HCT116 (cell line): ENCODE data around the gene ALOXE3. TPM values are rescaled to one million over a fixed set of nuclear protein-coding genes. Genes with fewer than 3 reads are reported as not detected.

Experiments used
- ATAC-seq: fragments of 200-7000 bp; cut with Tn5 transposase; 2 replicates; pipeline ENCODE4 v1.9.1; 2020; ENCODE audit warnings: mild to moderate bottlenecking, moderate library complexity
- BruUV-seq: library from RNA; stranded (reverse); fragments of 400-500 nt; replicated peaks from 2 replicates; lab custom pipeline; 2021; lab: Mats Ljungman, UMichigan
- CTCF ChIA-PET: fragments of 300-600 bp; sonication (Branson Sonifier 250); formaldehyde crosslinking; loops from one replicate; lab custom pipeline; 2021; ENCODE audit warnings: antibody characterized with exemption; lab: Charles Lee
- POLR2A ChIA-PET: fragments of 300-600, 350-600 bp; sonication (Branson Sonifier 250); formaldehyde crosslinking; loops from one replicate; lab custom pipeline; 2021; ENCODE audit warnings: antibody characterized with exemption; lab: Charles Lee
- RAD21 ChIA-PET, 2 experiments: fragments of 300-600 bp; sonication (Branson Sonifier 250); formaldehyde crosslinking; loops; one replicate each; lab custom pipeline; 2023; ENCODE audit warnings: low total read pairs in 2 of 2; ENCODE audit not compliant: uncharacterized antibody in 2 of 2, unreplicated experiment in 2 of 2, low non-redundant PET in 1 of 2; lab: Charles Lee
- DNase-seq: peaks from one replicate; pipeline ENCODE4 v3.0.0-alpha.2; 2010; ENCODE audit warnings: low read depth, low spot score
- H2AFZ ChIP-seq: fragments of 200-600 bp; shearing (Covaris generic), sonication (generic); 2 replicates; pipeline ENCODE4 v1.6.1; 2017; ENCODE audit warnings: low read depth, mixed run types, mixed read lengths, antibody characterized with exemption, low read length; ENCODE audit not compliant: poor library complexity, severe bottlenecking
- H3K27ac ChIP-seq: 2 replicates; pipeline ENCODE4 v1.5.1; 2012; ENCODE audit warnings: low read depth, low read length
- H3K27me3 ChIP-seq: fragments of 200-600 bp; sonication (generic); 2 replicates; pipeline ENCODE4 v1.6.1; 2016; ENCODE audit warnings: mixed run types, low read length, mixed read lengths; ENCODE audit not compliant: insufficient read depth
- H3K36me3 ChIP-seq, 2 experiments: fragments of 200-500 bp in 1 of 2; fragments of 200-600 bp in 1 of 2; sonication (Bioruptor generic) in 1 of 2; sonication (generic) in 1 of 2; 2 replicates each; pipeline versions ENCODE4 v1.5.1 to v1.6.1; 2014 to 2016; ENCODE audit warnings: low read length in 2 of 2, inconsistent platforms in 1 of 2, mixed read lengths in 1 of 2, mixed run types in 1 of 2; ENCODE audit not compliant: insufficient read depth in 2 of 2, control insufficient read depth in 1 of 2
- H3K4me1 ChIP-seq, 2 experiments: fragments of 200-600 bp in 1 of 2; sonication (generic) in 1 of 2; 2 replicates each; pipeline versions ENCODE4 v1.5.1 to v1.6.1; 2012 to 2017; ENCODE audit warnings: low read length in 2 of 2, inconsistent platforms in 1 of 2, mild to moderate bottlenecking in 1 of 2, mixed read lengths in 1 of 2, mixed run types in 1 of 2, moderate library complexity in 1 of 2; ENCODE audit not compliant: insufficient read depth in 2 of 2, control insufficient read depth in 1 of 2
- H3K4me2 ChIP-seq: fragments of 200-600 bp; sonication (generic); 2 replicates; pipeline ENCODE4 v1.6.1; 2017; ENCODE audit warnings: mixed run types, low read length, mixed read lengths
- H3K4me3 ChIP-seq, 2 experiments: fragments of 200-600 bp in 1 of 2; sonication (generic) in 1 of 2; replicated peaks in 1 of 2; 2 replicates each; pipeline ENCODE4 v1.5.1; 2011 to 2016; ENCODE audit warnings: low read length in 2 of 2, control low read depth in 1 of 2, low read depth in 1 of 2, mild to moderate bottlenecking in 1 of 2, mixed read lengths in 1 of 2, mixed run types in 1 of 2
- H3K79me2 ChIP-seq: fragments of 200-600 bp; sonication (generic); 2 replicates; pipeline ENCODE4 v1.6.1; 2017; ENCODE audit warnings: mild to moderate bottlenecking, mixed run types, low read length, moderate library complexity, mixed read lengths; ENCODE audit not compliant: insufficient read depth
- H3K9ac ChIP-seq: fragments of 200-600 bp; sonication (generic); 2 replicates; pipeline ENCODE4 v1.6.1; 2016; ENCODE audit warnings: low read length, mixed read lengths
- H3K9me2 ChIP-seq: fragments of 200-600 bp; sonication (generic), shearing (Covaris generic); 2 replicates; pipeline ENCODE4 v1.6.1; 2017; ENCODE audit warnings: mixed run types, mild to moderate bottlenecking, moderate library complexity; ENCODE audit not compliant: insufficient read depth
- H3K9me3 ChIP-seq, 2 experiments: fragments of 200-500 bp in 1 of 2; fragments of 200-600 bp in 1 of 2; sonication (Bioruptor generic) in 1 of 2; sonication (generic) in 1 of 2; 2 replicates each; pipeline ENCODE4 v1.6.1; 2014 to 2017; ENCODE audit warnings: low read length in 2 of 2, mixed read lengths in 2 of 2, inconsistent platforms in 1 of 2, low read depth in 1 of 2, mild to moderate bottlenecking in 1 of 2, mixed run types in 1 of 2, moderate library complexity in 1 of 2; ENCODE audit not compliant: control insufficient read depth in 1 of 2, insufficient read depth in 1 of 2
- H4K20me1 ChIP-seq: fragments of 200-600 bp; sonication (generic), shearing (Covaris generic); 2 replicates; pipeline ENCODE4 v1.6.1; 2017; ENCODE audit warnings: mixed run types, mild to moderate bottlenecking, moderate library complexity; ENCODE audit not compliant: insufficient read depth
- ATF3 ChIP-seq: IDR thresholded peaks from 2 replicates; pipeline ENCODE4 v1.6.1; 2012
- CEBPB ChIP-seq: IDR thresholded peaks from 2 replicates; pipeline ENCODE4 v1.6.1; 2012; ENCODE audit warnings: low read depth
- CTCF ChIP-seq, 3 experiments: fragments of 200-600 bp in 1 of 3; sonication (generic) in 1 of 3; IDR thresholded peaks in 2 of 3; conservative IDR thresholded peaks in 1 of 3; 2 replicates each; pipeline ENCODE4 v1.5.1; 2012 to 2017; ENCODE audit warnings: low read depth in 2 of 3, low read length in 2 of 3, antibody characterized with exemption in 1 of 3, borderline replicate concordance in 1 of 3, control low read depth in 1 of 3, mild to moderate bottlenecking in 1 of 3, mixed read lengths in 1 of 3, mixed run types in 1 of 3, moderate library complexity in 1 of 3; ENCODE audit not compliant: insufficient read depth in 1 of 3
- ELF1 ChIP-seq: IDR thresholded peaks from 2 replicates; pipeline ENCODE4 v1.6.1; 2012; ENCODE audit warnings: low read depth, borderline replicate concordance
- EZH2 ChIP-seq: fragments of 200-600 bp; sonication (generic); IDR thresholded peaks from 2 replicates; pipeline ENCODE4 v1.6.1; 2017; ENCODE audit warnings: antibody characterized with exemption, mixed run types
- EZH2phosphoT487 ChIP-seq: fragments of 200-600 bp; IDR thresholded peaks from 2 replicates; pipeline ENCODE4 v1.6.1; 2018; ENCODE audit warnings: antibody characterized with exemption, borderline replicate concordance
- POLR2A ChIP-seq: IDR thresholded peaks from 2 replicates; pipeline ENCODE4 v1.7.0; 2011; ENCODE audit warnings: borderline replicate concordance; ENCODE audit not compliant: insufficient read depth, insufficient read length; ENCODE audit errors: extremely low read depth
- RAD21 ChIP-seq: IDR thresholded peaks from 2 replicates; pipeline ENCODE4 v1.6.1; 2012; ENCODE audit warnings: low read depth, mild to moderate bottlenecking
- REST ChIP-seq: IDR thresholded peaks from 2 replicates; pipeline ENCODE4 v1.6.1; 2012; ENCODE audit warnings: low read depth
- SP1 ChIP-seq: IDR thresholded peaks from 2 replicates; pipeline ENCODE4 v1.6.1; 2012; ENCODE audit warnings: low read depth
- SRF ChIP-seq: IDR thresholded peaks from 2 replicates; pipeline ENCODE4 v1.6.1; 2012; ENCODE audit warnings: low read depth
- TCF7L2 ChIP-seq: IDR thresholded peaks from 2 replicates; pipeline ENCODE4 v1.7.0; 2011; ENCODE audit warnings: borderline replicate concordance, inconsistent platforms; ENCODE audit not compliant: insufficient read depth, insufficient read length; ENCODE audit errors: extremely low read depth
- ZFX ChIP-seq: fragments of 450-650 bp; IDR thresholded peaks from 2 replicates; pipeline ENCODE4 v1.6.1; 2017
- ZNF274 ChIP-seq: fragments of 200-500 bp; sonication (Bioruptor generic); IDR thresholded peaks from 2 replicates; pipeline ENCODE4 v1.6.1; 2014; ENCODE audit warnings: mild to moderate bottlenecking, low read depth, low read length, inconsistent platforms
- intact Hi-C: fragments of 100-400 bp; cut with micrococcal nuclease; formaldehyde crosslinking; loops from 2 replicates; pipeline ENCODE4 v1.10.0; 2022
- total RNA-seq: library from RNA; stranded (reverse); gene quantifications from one replicate; pipeline ENCODE4 v1.2.1, GENCODE V29; 2021; ENCODE audit not compliant: unreplicated experiment

Gene ALOXE3
- total RNA-seq, 1 experiment from 2014 or later = 3.5 TPM

DNA sequence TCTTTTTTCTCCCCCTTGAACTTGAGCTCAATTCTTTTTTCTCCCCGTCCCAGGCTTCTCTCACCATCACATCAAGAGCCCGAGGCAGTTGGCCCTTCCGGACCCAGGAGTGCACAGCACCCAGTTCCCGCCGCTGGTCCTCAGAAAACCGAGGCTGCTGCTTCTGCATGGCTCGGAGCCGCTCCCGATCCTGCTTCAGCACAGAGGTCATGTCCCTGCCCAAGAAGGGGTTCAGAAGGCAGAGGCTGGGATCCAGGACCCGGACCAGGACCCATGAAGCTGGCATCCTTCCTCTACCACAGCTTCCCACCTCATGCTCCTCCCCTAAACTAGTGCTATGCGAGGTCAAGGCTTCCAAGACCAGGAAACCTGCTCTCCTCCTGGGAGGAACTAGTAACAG is 23.4 kb upstream of the ALOXE3 start:
- RAD21 ChIA-PET = no interaction called here
- TF ChIP-seq CTCF (IDR thresholded peaks at IDR 0.05 in 2 of 3, conservative IDR thresholded peaks at IDR 0.05 in 1 of 3; ENCODE audit: borderline replicate concordance in 1 of 3, insufficient read depth in 1 of 3, low read depth in 2 of 3, low read length in 2 of 3) (no peak), EZH2phosphoT487 (no peak), REST (no peak), ATF3 (no peak), ZFX (no peak), ELF1 (no peak), ZNF274 (no peak), POLR2A (no peak), SP1 (no peak), TCF7L2 (no peak), CEBPB (no peak), SRF (no peak), RAD21 (no peak), EZH2 (no peak)
- TF ChIP-seq, all 23 proteins: peak for 0
- no peaks in the 10 kb centered on the region for H3K27me3 ChIP-seq
- POLR2A ChIA-PET = interaction anchor here (1.1 kb wide), 1 partner anchor 9 kb away, joined by 4 read pairs; no protein-coding TSS in a partner anchor
- H3K36me3 ChIP-seq = peaks cover 19 to 47% of the 10 kb centered on the region in 2 experiments
- H3K27ac ChIP-seq = no peak overlapping the region
- DNase-seq (no peak), ATAC-seq (no peak)
- H3K9me2 ChIP-seq = no peaks in the 10 kb centered on the region
- no peak overlapping the region for H3K9ac ChIP-seq
- H3K4me2 ChIP-seq = no peak overlapping the region
- CTCF ChIA-PET = interaction anchor here (1.6 kb wide), 1 partner anchor 9 kb away, joined by 4 read pairs; no protein-coding TSS in a partner anchor
- H3K79me2 ChIP-seq = no peaks in the 10 kb centered on the region
- H4K20me1 ChIP-seq = 0 out of 2 replicates have a peak, but pooled peaks cover 6% of the 10 kb centered on the region
- peaks cover 15 to 42% of the 10 kb centered on the region in 2 experiments for H3K4me1 ChIP-seq
- H2AFZ ChIP-seq = no peak overlapping the region
- intact Hi-C loops = no loop called here
- no peaks in the 10 kb centered on the region for H3K9me3 ChIP-seq
- no peak overlapping the region for H3K4me3 ChIP-seq
- BruUV-seq = no TSS peak
